ENCODE measurements around the gene SEMA5B.

Gene SEMA5B

GRCh38 chr3:122890720-122891220 lies 136.8 kb downstream of the SEMA5B start:
- DNase-seq (ENCODE audit: low spot score), result no peak

- DNase-seq (ENCODE audit: low spot score), result no peak
These were observed 137.4 kb downstream of the SEMA5B start for GRCh38 chr3:122890077-122890719.

- no peak for DNase-seq (ENCODE audit: low spot score)
These were observed 140.6 kb downstream of the SEMA5B start for GRCh38 chr3:122886946-122887345.

- DNase-seq (ENCODE audit: low spot score), result no peak
These were observed 141.3 kb downstream of the SEMA5B start for GRCh38 chr3:122886251-122886650.

- no peak for DNase-seq (ENCODE audit: low spot score)
These were observed 145.1 kb downstream of the SEMA5B start for GRCh38 chr3:122882361-122882947.

GRCh38 chr3:122880624-122881023 lies 146.9 kb downstream of the SEMA5B start:
- no peak for DNase-seq (ENCODE audit: low spot score)

GRCh38 chr3:122880173-122880572 lies 147.4 kb downstream of the SEMA5B start:
- no peak for DNase-seq (ENCODE audit: low spot score)

- no peak for DNase-seq (ENCODE audit: low spot score)
These were observed 151.9 kb downstream of the SEMA5B start for GRCh38 chr3:122875547-122876127.

- DNase-seq (ENCODE audit: low spot score), result no peak
These were observed 153.6 kb downstream of the SEMA5B start for GRCh38 chr3:122873741-122874515.

GRCh38 chr3:122868322-122868721 lies 159.2 kb downstream of the SEMA5B start:
- DNase-seq (ENCODE audit: low spot score), result no peak

GRCh38 chr3:122864498-122864897 lies 163.1 kb downstream of the SEMA5B start:
- no peak for DNase-seq (ENCODE audit: low spot score)

GRCh38 chr3:122862381-122862780 lies 165.2 kb downstream of the SEMA5B start:
- no peak for DNase-seq (ENCODE audit: low spot score)

Measured in hepatic stellate cell (primary cell).